SKM-1 (cell line): Measurements from ENCODE around the gene TPH2.

Experiments used
- DNase-seq: peaks from one replicate; lab custom pipeline; 2025; ENCODE audit not compliant: unreplicated experiment; lab: John Stamatoyannopoulos, UW

Gene TPH2

GRCh38 chr12:72030277-72030676, 91.6 kb downstream of the TPH2 start:
- no peak for DNase-seq

GRCh38 chr12:72031066-72031465, 92.4 kb downstream of the TPH2 start:
- no peak for DNase-seq

- DNase-seq = no peak
Observed at GRCh38 chr12:72033991-72034390, 95.3 kb downstream of the TPH2 start.

- no peak for DNase-seq
Observed at GRCh38 chr12:72035625-72036024, 97.0 kb downstream of the TPH2 start.

- DNase-seq = no peak
Observed at GRCh38 chr12:72036393-72036792, 97.7 kb downstream of the TPH2 start.

- DNase-seq = no peak
Observed at GRCh38 chr12:72037006-72037795, 98.6 kb downstream of the TPH2 start.

- DNase-seq = no peak
Observed at GRCh38 chr12:72041811-72042210, 103.2 kb downstream of the TPH2 start.

- no peak for DNase-seq
Observed at GRCh38 chr12:72053604-72054003, 115.0 kb downstream of the TPH2 start.

- DNase-seq = no peak
Observed at GRCh38 chr12:72054511-72054910, 115.9 kb downstream of the TPH2 start.

GRCh38 chr12:72057330-72057914, 118.8 kb downstream of the TPH2 start:
- no peak for DNase-seq

GRCh38 chr12:72063073-72063472, 124.4 kb downstream of the TPH2 start:
- DNase-seq = no peak

GRCh38 chr12:72071030-72071429, 132.4 kb downstream of the TPH2 start:
- DNase-seq = no peak

- DNase-seq = no peak
Observed at GRCh38 chr12:72072592-72073212, 134.1 kb downstream of the TPH2 start.

GRCh38 chr12:72074065-72074464, 135.4 kb downstream of the TPH2 start:
- no peak for DNase-seq

- DNase-seq = no peak
Observed at GRCh38 chr12:72074956-72075355, 136.3 kb downstream of the TPH2 start.

GRCh38 chr12:72075401-72075800, 136.8 kb downstream of the TPH2 start:
- DNase-seq = no peak

- DNase-seq = no peak
Observed at GRCh38 chr12:72075891-72076557, 137.4 kb downstream of the TPH2 start.

GRCh38 chr12:72076558-72076915, 137.9 kb downstream of the TPH2 start:
- no peak for DNase-seq

GRCh38 chr12:72077111-72077820, 138.6 kb downstream of the TPH2 start:
- no peak for DNase-seq

GRCh38 chr12:72081777-72082176, 143.1 kb downstream of the TPH2 start:
- DNase-seq = no peak
